ENCODE data around the gene ANKIB1.

GRCh38 chr7:92313055-92313454 is 67.3 kb downstream of the ANKIB1 start:
- TF ChIP-seq CTCF (conservative IDR thresholded peaks at IDR 0.05; ENCODE audit: low read length), result no peak
- no peak for TF ChIP-seq EZH2phosphoT487 (IDR thresholded peaks at IDR 0.05; ENCODE audit: borderline replicate concordance, low read depth, low read length)

Measured in OCI-LY7 (cell line).